Measurements from ENCODE around the gene STN1. TPM values are rescaled to one million over a fixed set of nuclear protein-coding genes. Genes with fewer than 3 reads are reported as not detected.

The STN1 gene
- total and polyA plus RNA-seq, 3 donors from 2014 or later, result 48.2 to 50.5 (median 50.1) TPM

DNA sequence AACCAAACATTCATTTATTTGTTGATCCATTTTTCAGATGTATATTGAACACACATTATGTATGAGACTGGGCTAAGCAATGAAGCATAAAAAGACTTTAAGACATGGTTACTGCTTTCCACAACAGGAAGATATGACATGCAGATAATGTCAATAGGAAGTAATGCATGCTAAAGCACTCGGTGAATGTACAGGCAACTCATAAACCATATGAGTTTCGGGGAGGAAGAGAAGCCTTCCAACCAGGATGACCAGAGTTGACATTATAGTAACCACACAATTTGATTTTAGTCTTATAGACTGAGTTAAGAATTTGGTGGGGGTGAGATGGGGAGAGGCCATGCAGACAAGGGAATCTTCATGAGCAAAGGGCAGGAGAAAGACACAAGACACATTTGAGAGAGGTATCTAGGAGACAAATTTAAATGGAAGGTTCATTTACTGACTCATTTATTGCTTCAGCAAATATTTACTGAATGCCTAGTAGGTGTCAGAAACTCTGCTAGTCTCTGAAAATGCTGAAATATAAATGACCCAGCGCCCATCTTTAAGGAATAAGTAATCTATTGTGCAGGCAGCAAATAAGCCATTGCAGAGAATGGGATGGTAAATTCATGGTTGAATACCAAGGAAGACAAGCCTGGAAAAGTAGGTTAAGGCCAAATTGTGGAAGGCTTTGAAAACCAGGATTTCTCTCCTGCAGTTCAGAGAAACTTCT lies 30.0 kb upstream of the STN1 start:
- Histone ChIP-seq H3K4me3 (no peak overlapping the region), H3K9me3 (no peaks in the 10 kb centered on the region), H3K36me3 (ENCODE audit: low read depth, missing control alignments) (no peaks in the 10 kb centered on the region), H3K27me3 (no peaks in the 10 kb centered on the region), H3K27ac (no peak overlapping the region), H3K4me1 (no peaks in the 10 kb centered on the region)
- no peak for DNase-seq
- WGBS, 2 donors, result 89 to 91% methylated on average over 3 of the region's 3 CpGs
- intact Hi-C loops (cut with DNase I; ENCODE audit: low total_unique reads), result no loop called here
- TF ChIP-seq POLR2A (IDR thresholded peaks at IDR 0.05), result no peak
- TF ChIP-seq, protein P1, sequence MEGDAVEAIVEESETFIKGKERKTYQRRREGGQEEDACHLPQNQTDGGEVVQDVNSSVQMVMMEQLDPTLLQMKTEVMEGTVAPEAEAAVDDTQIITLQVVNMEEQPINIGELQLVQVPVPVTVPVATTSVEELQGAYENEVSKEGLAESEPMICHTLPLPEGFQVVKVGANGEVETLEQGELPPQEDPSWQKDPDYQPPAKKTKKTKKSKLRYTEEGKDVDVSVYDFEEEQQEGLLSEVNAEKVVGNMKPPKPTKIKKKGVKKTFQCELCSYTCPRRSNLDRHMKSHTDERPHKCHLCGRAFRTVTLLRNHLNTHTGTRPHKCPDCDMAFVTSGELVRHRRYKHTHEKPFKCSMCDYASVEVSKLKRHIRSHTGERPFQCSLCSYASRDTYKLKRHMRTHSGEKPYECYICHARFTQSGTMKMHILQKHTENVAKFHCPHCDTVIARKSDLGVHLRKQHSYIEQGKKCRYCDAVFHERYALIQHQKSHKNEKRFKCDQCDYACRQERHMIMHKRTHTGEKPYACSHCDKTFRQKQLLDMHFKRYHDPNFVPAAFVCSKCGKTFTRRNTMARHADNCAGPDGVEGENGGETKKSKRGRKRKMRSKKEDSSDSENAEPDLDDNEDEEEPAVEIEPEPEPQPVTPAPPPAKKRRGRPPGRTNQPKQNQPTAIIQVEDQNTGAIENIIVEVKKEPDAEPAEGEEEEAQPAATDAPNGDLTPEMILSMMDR (IDR thresholded peaks at IDR 0.05), result no peak

DNA sequence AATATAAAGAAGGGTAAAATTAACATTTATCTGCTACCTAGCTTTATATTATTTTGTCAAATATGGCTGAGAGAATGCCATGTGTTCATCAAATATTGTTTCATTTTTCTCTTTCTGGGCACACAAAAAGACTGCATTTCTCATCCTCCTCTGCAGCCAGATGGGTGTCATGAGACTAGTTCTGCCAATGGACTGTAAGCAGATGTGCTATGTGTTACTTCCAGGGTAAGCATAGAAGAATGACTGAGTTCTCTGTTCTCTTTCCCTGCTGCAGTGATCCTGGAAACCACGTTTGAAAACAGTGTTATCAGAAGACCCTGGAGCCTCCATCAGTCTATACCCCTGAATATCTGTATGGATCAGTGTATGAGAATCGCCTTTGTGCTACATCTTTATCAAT lies 24.9 kb upstream of the STN1 start:
- intact Hi-C loops (cut with DNase I; ENCODE audit: low total_unique reads), result no loop called here
- Histone ChIP-seq H3K27me3 (no peaks in the 10 kb centered on the region), H3K9me3 (no peaks in the 10 kb centered on the region), H3K4me1 (no peaks in the 10 kb centered on the region), H3K27ac (no peak overlapping the region), H3K4me3 (no peak overlapping the region), H3K36me3 (ENCODE audit: low read depth, missing control alignments) (no peaks in the 10 kb centered on the region)
- TF ChIP-seq POLR2A (IDR thresholded peaks at IDR 0.05), result no peak
- TF ChIP-seq, protein P1 (IDR thresholded peaks at IDR 0.05), result no peak
- WGBS, 2 donors, result 51 to 82% methylated on average over 2 of the region's 2 CpGs
- DNase-seq, result no peak

DNA sequence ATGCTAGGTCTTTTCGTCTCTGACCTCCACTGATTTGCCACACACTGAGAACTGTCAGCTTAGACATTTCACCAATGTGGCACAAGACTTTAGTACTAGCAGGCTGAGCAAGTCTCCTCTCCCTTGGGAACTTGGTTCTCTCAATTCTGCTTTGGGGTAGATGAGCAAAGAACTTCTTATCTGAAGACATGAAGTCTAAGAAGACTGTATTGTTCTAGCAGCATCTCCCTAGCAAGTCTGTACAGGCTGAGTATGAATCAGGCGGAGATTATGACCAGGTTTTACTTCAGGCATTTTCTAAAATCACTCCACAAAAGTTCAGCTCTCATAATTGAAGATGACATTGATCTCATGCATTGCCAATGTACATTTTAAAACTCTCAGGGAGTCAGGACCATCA lies 23.8 kb upstream of the STN1 start:
- Histone ChIP-seq H3K4me1 (no peaks in the 10 kb centered on the region), H3K4me3 (no peak overlapping the region), H3K27me3 (no peaks in the 10 kb centered on the region), H3K36me3 (ENCODE audit: low read depth, missing control alignments) (no peaks in the 10 kb centered on the region), H3K27ac (no peak overlapping the region), H3K9me3 (no peaks in the 10 kb centered on the region)
- TF ChIP-seq, protein P1 (IDR thresholded peaks at IDR 0.05), result no peak
- no peak for TF ChIP-seq POLR2A (IDR thresholded peaks at IDR 0.05)
- DNase-seq, result no peak
- 77% methylated on average over 2 of the region's 2 CpGs for WGBS, 2 donors
- intact Hi-C loops (cut with DNase I; ENCODE audit: low total_unique reads), result no loop called here

DNA sequence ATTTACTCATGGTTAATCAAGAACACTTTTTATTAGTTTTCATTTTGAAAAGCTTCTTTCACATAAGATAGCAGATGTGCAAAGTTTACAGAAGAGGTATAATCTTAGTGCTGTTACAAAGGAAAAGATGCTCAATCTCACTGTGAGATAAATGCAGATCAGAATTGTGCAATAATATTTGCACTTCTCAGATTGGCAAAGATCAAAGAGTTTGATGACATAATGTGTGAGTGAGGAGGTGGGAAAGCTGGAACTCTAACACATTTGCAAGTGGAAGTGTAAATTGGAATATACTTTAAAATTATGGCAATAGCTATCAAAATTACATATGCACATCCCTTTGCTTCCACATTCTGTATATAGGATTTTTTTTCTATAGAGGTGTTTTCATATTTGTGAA lies 21.5 kb upstream of the STN1 start:
- intact Hi-C loops (cut with DNase I; ENCODE audit: low total_unique reads), result no loop called here
- no peaks in the 10 kb centered on the region for H3K36me3 ChIP-seq (ENCODE audit: low read depth, missing control alignments)
- H3K9me3 ChIP-seq, result no peaks in the 10 kb centered on the region
- TF ChIP-seq POLR2A (IDR thresholded peaks at IDR 0.05), result no peak
- TF ChIP-seq, protein P1 (IDR thresholded peaks at IDR 0.05), result no peak
- no peak for DNase-seq
- H3K4me3 ChIP-seq, result no peak overlapping the region
- no peaks in the 10 kb centered on the region for H3K27me3 ChIP-seq
- no peaks in the 10 kb centered on the region for H3K4me1 ChIP-seq
- no peak overlapping the region for H3K27ac ChIP-seq

DNA sequence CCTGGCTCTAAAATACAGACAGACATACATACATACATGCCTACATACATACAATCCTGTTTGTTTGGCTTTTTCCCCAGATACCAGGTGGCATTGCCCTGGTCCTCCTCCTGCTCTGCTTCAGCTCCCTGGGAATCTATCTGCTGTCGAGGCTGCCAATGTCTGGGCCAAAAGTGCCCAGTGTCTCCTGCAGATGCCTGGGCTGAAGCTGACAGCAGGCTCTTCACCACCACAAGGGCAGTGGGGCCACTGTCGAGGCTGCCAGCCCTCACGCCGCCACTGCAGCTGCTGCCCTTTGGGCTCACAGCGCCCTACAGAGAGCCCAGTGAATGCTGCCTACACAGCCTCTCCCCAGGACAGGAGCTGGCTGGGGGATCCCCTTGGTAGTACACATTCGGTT lies 18.0 kb upstream of the STN1 start:
- no peak overlapping the region for H3K4me3 ChIP-seq
- 74 to 85% methylated on average over 6 of the region's 6 CpGs for WGBS, 2 donors
- no peak for DNase-seq
- intact Hi-C loops (cut with DNase I; ENCODE audit: low total_unique reads), result no loop called here
- H3K27me3 ChIP-seq, result no peaks in the 10 kb centered on the region
- H3K27ac ChIP-seq, result no peak overlapping the region
- TF ChIP-seq, protein P1 (IDR thresholded peaks at IDR 0.05), result no peak
- TF ChIP-seq POLR2A (IDR thresholded peaks at IDR 0.05), result no peak
- no peaks in the 10 kb centered on the region for H3K4me1 ChIP-seq
- H3K36me3 ChIP-seq (ENCODE audit: low read depth, missing control alignments), result no peaks in the 10 kb centered on the region
- no peaks in the 10 kb centered on the region for H3K9me3 ChIP-seq

Measured in testis (tissue), 3 donors.